ENCODE results near the gene RAD9A.
A peak's percentile ranks its signal among the peaks of the same experiment; 100 is the strongest.

RAD9A gene

GRCh38 chr11:67439321-67440228 lies 47.8 kb downstream of the RAD9A start:
- Mint-ChIP-seq H3K27me3 (ENCODE audit: low read depth, poor library complexity) (no peaks in the 10 kb centered on the region), H3K4me3 (no peak overlapping the region)
- TF ChIP-seq CTCF (IDR thresholded peaks at IDR 0.05) = no peak

GRCh38 chr11:67440229-67441097 lies 48.7 kb downstream of the RAD9A start:
- Mint-ChIP-seq H3K36me3 (ENCODE audit: low read depth) (peaks cover 5% of the 10 kb centered on the region), H3K9me3 (no peaks in the 10 kb centered on the region), H3K4me1 (peaks cover 24% of the 10 kb centered on the region), H3K27ac (peak overlapping the region; percentile 39), H3K27me3 (ENCODE audit: low read depth, poor library complexity) (no peaks in the 10 kb centered on the region), H3K4me3 (peak overlapping the region; percentile 52)
- DNase-seq = no peak
- TF ChIP-seq CTCF (IDR thresholded peaks at IDR 0.05) = no peak

More at GRCh38 chr11:67439321-67440228, 47.8 kb downstream of the RAD9A start:
- no peaks in the 10 kb centered on the region for H3K9me3 Mint-ChIP-seq
- DNase-seq = no peak
- H3K36me3 Mint-ChIP-seq (ENCODE audit: low read depth) = peaks cover 5% of the 10 kb centered on the region
- H3K27ac Mint-ChIP-seq = peak overlapping the region; percentile 84
- peaks cover 15% of the 10 kb centered on the region for H3K4me1 Mint-ChIP-seq

GRCh38 chr11:67441098-67441563 lies 49.3 kb downstream of the RAD9A start:
- H3K27me3 Mint-ChIP-seq (ENCODE audit: low read depth, poor library complexity) = peaks cover 5% of the 10 kb centered on the region
- no peak for DNase-seq
- TF ChIP-seq CTCF (IDR thresholded peaks at IDR 0.05) = no peak
- H3K27ac Mint-ChIP-seq = no peak overlapping the region
- H3K4me1 Mint-ChIP-seq = peaks cover 30% of the 10 kb centered on the region
- H3K9me3 Mint-ChIP-seq = no peaks in the 10 kb centered on the region
- no peak overlapping the region for H3K4me3 Mint-ChIP-seq
- peaks cover 5% of the 10 kb centered on the region for H3K36me3 Mint-ChIP-seq (ENCODE audit: low read depth)

- Mint-ChIP-seq H3K4me3 (peak overlapping the region; percentile 88), H3K9me3 (no peaks in the 10 kb centered on the region), H3K36me3 (ENCODE audit: low read depth) (peaks cover 5% of the 10 kb centered on the region), H3K27me3 (ENCODE audit: low read depth, poor library complexity) (peaks cover 5% of the 10 kb centered on the region), H3K4me1 (peaks cover 28% of the 10 kb centered on the region), H3K27ac (no peak overlapping the region)
- DNase-seq = no peak
- TF ChIP-seq CTCF (IDR thresholded peaks at IDR 0.05) = no peak
Measured at GRCh38 chr11:67441731-67442351, 50.1 kb downstream of the RAD9A start.

- Mint-ChIP-seq H3K36me3 (ENCODE audit: low read depth) (peaks cover 5% of the 10 kb centered on the region), H3K4me3 (peak overlapping the region; percentile 88), H3K27me3 (ENCODE audit: low read depth, poor library complexity) (peaks cover 5% of the 10 kb centered on the region), H3K27ac (peak overlapping the region; percentile 79), H3K4me1 (peaks cover 28% of the 10 kb centered on the region), H3K9me3 (no peaks in the 10 kb centered on the region)
- DNase-seq = no peak
- TF ChIP-seq CTCF (IDR thresholded peaks at IDR 0.05) = no peak
Measured at GRCh38 chr11:67442504-67443404, 51.0 kb downstream of the RAD9A start.

Data from nephron progenitor cell (in vitro differentiated cells).